CMK (cell line): ENCODE results near the gene SMARCD3.

Source experiments
- DNase-seq: peaks from one replicate; pipeline ENCODE4 v3.0.0-alpha.2; 2010; ENCODE audit warnings: low read depth

SMARCD3 gene

GRCh38 chr7:151248346-151249033 is at the start of gene SMARCD3:
Gene SMARCD3, minus strand, starts transcription at chr7:151248694. Its CDS starts 132 bp downstream, at chr7:151248562.
- no peak for DNase-seq

- DNase-seq: no peak
These were observed 47.9 kb upstream of the SMARCD3 start for GRCh38 chr7:151296202-151296992.

- no peak for DNase-seq
These were observed 44.4 kb upstream of the SMARCD3 start for GRCh38 chr7:151292850-151293249.

- no peak for DNase-seq
These were observed 42.7 kb upstream of the SMARCD3 start for GRCh38 chr7:151291206-151291605.

GRCh38 chr7:151290355-151290760 is 41.9 kb upstream of the SMARCD3 start:
- no peak for DNase-seq

GRCh38 chr7:151289891-151290290 is 41.4 kb upstream of the SMARCD3 start:
- DNase-seq: no peak

- DNase-seq: no peak
These were observed 37.7 kb upstream of the SMARCD3 start for GRCh38 chr7:151286148-151286547.

- DNase-seq: no peak
These were observed 34.8 kb upstream of the SMARCD3 start for GRCh38 chr7:151283302-151283701.

- no peak for DNase-seq
These were observed 33.6 kb upstream of the SMARCD3 start for GRCh38 chr7:151282111-151282510.

- DNase-seq: no peak
These were observed 33.2 kb upstream of the SMARCD3 start for GRCh38 chr7:151281686-151282085.

- DNase-seq: no peak
These were observed 32.0 kb upstream of the SMARCD3 start for GRCh38 chr7:151280388-151281019.

GRCh38 chr7:151279868-151280267 is 31.4 kb upstream of the SMARCD3 start:
- DNase-seq: no peak

- no peak for DNase-seq
These were observed 30.5 kb upstream of the SMARCD3 start for GRCh38 chr7:151278949-151279348.

- no peak for DNase-seq
These were observed 29.1 kb upstream of the SMARCD3 start for GRCh38 chr7:151277631-151278030.

GRCh38 chr7:151276666-151277590 is 28.4 kb upstream of the SMARCD3 start:
- DNase-seq: no peak

GRCh38 chr7:151275813-151276577 is 27.5 kb upstream of the SMARCD3 start:
- DNase-seq: no peak

- no peak for DNase-seq
These were observed 26.7 kb upstream of the SMARCD3 start for GRCh38 chr7:151274936-151275812.

GRCh38 chr7:151274396-151274795 is 25.9 kb upstream of the SMARCD3 start:
- DNase-seq: no peak

GRCh38 chr7:151273651-151274390 is 25.3 kb upstream of the SMARCD3 start:
- DNase-seq: no peak
